ENCODE measurements around the gene GET3.

GET3 gene

DNA sequence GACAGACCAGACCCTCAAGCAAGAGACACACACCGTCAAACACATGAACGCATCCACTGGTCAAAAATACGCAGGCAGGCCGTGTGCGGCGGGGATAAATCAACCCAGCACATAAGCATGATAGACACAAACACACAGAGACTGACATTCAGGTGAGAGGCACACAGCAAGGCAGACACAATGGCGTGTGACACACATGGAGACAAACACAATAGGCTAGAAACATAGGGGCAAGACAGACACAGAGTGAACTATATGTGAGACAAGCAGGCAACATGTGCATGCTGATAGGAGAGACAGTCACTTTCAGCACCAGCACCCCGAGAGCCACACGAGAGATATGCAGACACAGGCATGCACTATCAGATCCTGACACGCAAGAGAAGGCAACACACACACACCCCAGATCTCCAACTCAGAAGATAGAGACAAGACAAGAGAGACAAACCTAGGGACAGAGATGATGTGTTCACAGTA is 47.1 kb downstream of the GET3 start:
- Histone ChIP-seq H3K9me3 (ENCODE audit: insufficient read depth, low read length) (no peaks in the 10 kb centered on the region), H4K20me1 (ENCODE audit: low read depth, low read length) (no peaks in the 10 kb centered on the region), H3K9ac (ENCODE audit: low read length) (no peak overlapping the region), H3K9me2 (replicated peaks; ENCODE audit: insufficient read depth, low read length) (no peaks in the 10 kb centered on the region), H3K27ac (ENCODE audit: low read depth, low read length) (no peak overlapping the region), H3K79me2 (ENCODE audit: insufficient read depth, low read length) (no peaks in the 10 kb centered on the region), H3F3A (ENCODE audit: insufficient read depth) (peaks cover 11% of the 10 kb centered on the region; the same call in 1 of the 2 replicates), H3K36me3 (ENCODE audit: low read length) (no peaks in the 10 kb centered on the region), H3K4me3 (ENCODE audit: insufficient read depth, low read length, poor library complexity, severe bottlenecking) (no peak overlapping the region), H3K27me3 (ENCODE audit: low read length) (no peaks in the 10 kb centered on the region), H3K4me2 (ENCODE audit: low read depth, low read length, poor library complexity, severe bottlenecking) (no peak overlapping the region), H2AFZ (ENCODE audit: low read depth, low read length, severe bottlenecking) (no peak overlapping the region)
- TF ChIP-seq, protein P1, sequence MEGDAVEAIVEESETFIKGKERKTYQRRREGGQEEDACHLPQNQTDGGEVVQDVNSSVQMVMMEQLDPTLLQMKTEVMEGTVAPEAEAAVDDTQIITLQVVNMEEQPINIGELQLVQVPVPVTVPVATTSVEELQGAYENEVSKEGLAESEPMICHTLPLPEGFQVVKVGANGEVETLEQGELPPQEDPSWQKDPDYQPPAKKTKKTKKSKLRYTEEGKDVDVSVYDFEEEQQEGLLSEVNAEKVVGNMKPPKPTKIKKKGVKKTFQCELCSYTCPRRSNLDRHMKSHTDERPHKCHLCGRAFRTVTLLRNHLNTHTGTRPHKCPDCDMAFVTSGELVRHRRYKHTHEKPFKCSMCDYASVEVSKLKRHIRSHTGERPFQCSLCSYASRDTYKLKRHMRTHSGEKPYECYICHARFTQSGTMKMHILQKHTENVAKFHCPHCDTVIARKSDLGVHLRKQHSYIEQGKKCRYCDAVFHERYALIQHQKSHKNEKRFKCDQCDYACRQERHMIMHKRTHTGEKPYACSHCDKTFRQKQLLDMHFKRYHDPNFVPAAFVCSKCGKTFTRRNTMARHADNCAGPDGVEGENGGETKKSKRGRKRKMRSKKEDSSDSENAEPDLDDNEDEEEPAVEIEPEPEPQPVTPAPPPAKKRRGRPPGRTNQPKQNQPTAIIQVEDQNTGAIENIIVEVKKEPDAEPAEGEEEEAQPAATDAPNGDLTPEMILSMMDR (IDR thresholded peaks at IDR 0.05; ENCODE audit: insufficient read depth, low read length, poor library complexity, severe bottlenecking): no peak
- no peak for TF ChIP-seq EZH2phosphoT487 (conservative IDR thresholded peaks at IDR 0.05; ENCODE audit: low read length)

DNA sequence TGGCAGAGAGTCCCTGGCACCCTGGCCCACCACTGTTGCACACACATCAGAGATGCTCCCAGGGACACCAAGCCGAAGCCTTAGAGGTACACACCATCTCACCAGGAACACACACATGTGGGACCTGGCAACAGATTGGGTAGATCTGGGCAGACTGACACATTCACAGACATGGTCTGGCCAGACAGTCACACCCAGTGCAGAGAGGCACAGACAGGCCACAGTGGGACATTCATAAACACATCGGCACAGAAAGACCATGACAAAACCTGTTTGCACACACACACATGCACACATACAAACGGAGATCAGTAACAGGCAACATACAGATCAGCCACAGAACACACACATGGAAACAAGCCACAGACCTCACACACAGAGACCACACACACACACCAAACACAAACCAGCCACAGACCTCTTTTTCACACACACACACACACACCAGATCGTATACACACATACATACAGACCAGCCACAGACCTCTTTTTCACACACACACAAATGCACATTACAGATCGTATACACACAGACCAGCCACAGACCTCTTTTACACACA is 47.7 kb downstream of the GET3 start:
- Histone ChIP-seq H3K27me3 (ENCODE audit: low read length) (no peaks in the 10 kb centered on the region), H3K36me3 (ENCODE audit: low read length) (no peaks in the 10 kb centered on the region), H3K27ac (ENCODE audit: low read depth, low read length) (no peak overlapping the region), H4K20me1 (ENCODE audit: low read depth, low read length) (no peaks in the 10 kb centered on the region), H3K9me3 (ENCODE audit: insufficient read depth, low read length) (no peaks in the 10 kb centered on the region), H3K9me2 (replicated peaks; ENCODE audit: insufficient read depth, low read length) (no peaks in the 10 kb centered on the region), H3K9ac (ENCODE audit: low read length) (no peak overlapping the region), H3K4me3 (ENCODE audit: insufficient read depth, low read length, poor library complexity, severe bottlenecking) (no peak overlapping the region), H3F3A (ENCODE audit: insufficient read depth) (peaks cover 11% of the 10 kb centered on the region; the same call in 1 of the 2 replicates), H2AFZ (ENCODE audit: low read depth, low read length, severe bottlenecking) (no peak overlapping the region), H3K79me2 (ENCODE audit: insufficient read depth, low read length) (no peaks in the 10 kb centered on the region), H3K4me2 (ENCODE audit: low read depth, low read length, poor library complexity, severe bottlenecking) (no peak overlapping the region)
- TF ChIP-seq, protein P1 (IDR thresholded peaks at IDR 0.05; ENCODE audit: insufficient read depth, low read length, poor library complexity, severe bottlenecking): no peak
- no peak for TF ChIP-seq EZH2phosphoT487 (conservative IDR thresholded peaks at IDR 0.05; ENCODE audit: low read length)

GRCh38 chr19:12785431-12786031 is 48.2 kb downstream of the GET3 start:
- TF ChIP-seq, protein P1 (IDR thresholded peaks at IDR 0.05; ENCODE audit: insufficient read depth, low read length, poor library complexity, severe bottlenecking): no peak
- no peak for TF ChIP-seq EZH2phosphoT487 (conservative IDR thresholded peaks at IDR 0.05; ENCODE audit: low read length)
- Histone ChIP-seq H3F3A (ENCODE audit: insufficient read depth) (peaks cover 13% of the 10 kb centered on the region), H2AFZ (ENCODE audit: low read depth, low read length, severe bottlenecking) (no peak overlapping the region), H3K9me3 (ENCODE audit: insufficient read depth, low read length) (no peaks in the 10 kb centered on the region), H3K79me2 (ENCODE audit: insufficient read depth, low read length) (no peaks in the 10 kb centered on the region), H3K9ac (ENCODE audit: low read length) (no peak overlapping the region), H3K27me3 (ENCODE audit: low read length) (no peaks in the 10 kb centered on the region), H4K20me1 (ENCODE audit: low read depth, low read length) (no peaks in the 10 kb centered on the region), H3K27ac (ENCODE audit: low read depth, low read length) (no peak overlapping the region), H3K4me3 (ENCODE audit: insufficient read depth, low read length, poor library complexity, severe bottlenecking) (no peak overlapping the region), H3K9me2 (replicated peaks; ENCODE audit: insufficient read depth, low read length) (no peaks in the 10 kb centered on the region), H3K4me2 (ENCODE audit: low read depth, low read length, poor library complexity, severe bottlenecking) (no peak overlapping the region), H3K36me3 (ENCODE audit: low read length) (no peaks in the 10 kb centered on the region)

Data from SU-DHL-6 (cell line).